ENCODE measurements around the gene PACSIN2.

DNA sequence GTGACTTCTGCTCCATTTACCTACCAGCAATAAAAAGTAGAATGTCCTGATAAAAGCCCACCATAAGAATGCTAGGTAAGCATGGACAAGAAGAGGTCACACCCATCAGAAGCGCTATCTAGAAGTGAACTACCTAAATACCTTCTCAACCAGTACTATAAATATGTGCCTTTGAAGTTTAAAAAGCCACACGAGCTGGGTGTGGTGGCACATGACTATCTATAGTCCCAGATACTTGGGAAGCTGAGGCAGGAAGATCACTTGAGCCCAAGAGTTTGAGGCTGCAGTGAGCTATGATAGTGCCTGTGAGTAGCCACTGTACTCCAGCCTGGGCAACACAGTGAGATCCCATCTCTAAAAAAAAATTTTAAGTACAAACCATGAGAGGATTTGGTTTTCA lies 66.7 kb downstream of the PACSIN2 start:
- TF ChIP-seq CTCF (IDR thresholded peaks at IDR 0.05; ENCODE audit: insufficient read depth, low read length) (no peak), SPI1 (IDR thresholded peaks at IDR 0.05; ENCODE audit: borderline replicate concordance, low read depth) (no peak), GABPA (IDR thresholded peaks at IDR 0.05; ENCODE audit: low read depth) (no peak), POLR2AphosphoS5 (IDR thresholded peaks at IDR 0.05; ENCODE audit: low read depth) (no peak)
- TF ChIP-seq, protein P1, sequence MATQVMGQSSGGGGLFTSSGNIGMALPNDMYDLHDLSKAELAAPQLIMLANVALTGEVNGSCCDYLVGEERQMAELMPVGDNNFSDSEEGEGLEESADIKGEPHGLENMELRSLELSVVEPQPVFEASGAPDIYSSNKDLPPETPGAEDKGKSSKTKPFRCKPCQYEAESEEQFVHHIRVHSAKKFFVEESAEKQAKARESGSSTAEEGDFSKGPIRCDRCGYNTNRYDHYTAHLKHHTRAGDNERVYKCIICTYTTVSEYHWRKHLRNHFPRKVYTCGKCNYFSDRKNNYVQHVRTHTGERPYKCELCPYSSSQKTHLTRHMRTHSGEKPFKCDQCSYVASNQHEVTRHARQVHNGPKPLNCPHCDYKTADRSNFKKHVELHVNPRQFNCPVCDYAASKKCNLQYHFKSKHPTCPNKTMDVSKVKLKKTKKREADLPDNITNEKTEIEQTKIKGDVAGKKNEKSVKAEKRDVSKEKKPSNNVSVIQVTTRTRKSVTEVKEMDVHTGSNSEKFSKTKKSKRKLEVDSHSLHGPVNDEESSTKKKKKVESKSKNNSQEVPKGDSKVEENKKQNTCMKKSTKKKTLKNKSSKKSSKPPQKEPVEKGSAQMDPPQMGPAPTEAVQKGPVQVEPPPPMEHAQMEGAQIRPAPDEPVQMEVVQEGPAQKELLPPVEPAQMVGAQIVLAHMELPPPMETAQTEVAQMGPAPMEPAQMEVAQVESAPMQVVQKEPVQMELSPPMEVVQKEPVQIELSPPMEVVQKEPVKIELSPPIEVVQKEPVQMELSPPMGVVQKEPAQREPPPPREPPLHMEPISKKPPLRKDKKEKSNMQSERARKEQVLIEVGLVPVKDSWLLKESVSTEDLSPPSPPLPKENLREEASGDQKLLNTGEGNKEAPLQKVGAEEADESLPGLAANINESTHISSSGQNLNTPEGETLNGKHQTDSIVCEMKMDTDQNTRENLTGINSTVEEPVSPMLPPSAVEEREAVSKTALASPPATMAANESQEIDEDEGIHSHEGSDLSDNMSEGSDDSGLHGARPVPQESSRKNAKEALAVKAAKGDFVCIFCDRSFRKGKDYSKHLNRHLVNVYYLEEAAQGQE (IDR thresholded peaks at IDR 0.05; ENCODE audit: insufficient replicate concordance, low read depth): no peak
